A549 (cell line): Measurements from ENCODE around the gene YTHDC2. TPM values are rescaled to one million over a fixed set of nuclear protein-coding genes. Genes with fewer than 3 reads are reported as not detected.

ENCODE experiments used
- ATAC-seq, 2 experiments: fragments of 200-7000 bp in 1 of 2; fragments of >200 bp in 1 of 2; cut with Nextera tagmentation in 1 of 2; cut with Tn5 transposase in 1 of 2; 3 replicates each; pipeline versions ENCODE4 v1.8.0 to v1.9.1; 2018 to 2020; ENCODE audit warnings: mild to moderate bottlenecking in 1 of 2, moderate library complexity in 1 of 2
- CTCF ChIA-PET: fragments of 300-600 bp; sonication (Branson Sonifier 250); formaldehyde crosslinking; extraction: SDS; loops from one replicate; lab custom pipeline; 2021; ENCODE audit warnings: antibody characterized with exemption, inconsistent platforms; lab: Yijun Ruan, JAX
- POLR2A ChIA-PET: fragments of 350-600 bp; formaldehyde crosslinking; extraction: SDS; loops from one replicate; lab custom pipeline; 2021; ENCODE audit warnings: antibody characterized with exemption, inconsistent platforms; lab: Yijun Ruan, JAX
- DNase-seq, 2 experiments: peaks; one replicate each; pipeline versions ENCODE4 v3.0.0 to v3.0.0-alpha.2; 2011 to 2016; ENCODE audit warnings: low read depth in 1 of 2, low spot score in 1 of 2
- FAIRE-seq: peaks from 2 replicates; lab custom pipeline; 2011; peaks lifted over from hg19 to GRCh38; lab: Jason Lieb, UNC
- H3K27ac ChIP-seq, 2 experiments: fragments of >200 bp; sonication (Bioruptor Twin); formaldehyde crosslinking; 3 replicates each; pipeline ENCODE4 v1.5.1; 2016 to 2017
- H3K4me1 ChIP-seq: fragments of >200 bp; sonication (Bioruptor Twin); formaldehyde crosslinking; 3 replicates; pipeline ENCODE4 v1.6.1; 2016
- H3K4me2 ChIP-seq: fragments of >200 bp; sonication (Bioruptor Twin); formaldehyde crosslinking; 3 replicates; pipeline ENCODE4 v1.6.1; 2016
- H3K4me3 ChIP-seq: fragments of >200 bp; sonication (Bioruptor Twin); formaldehyde crosslinking; 3 replicates; pipeline ENCODE4 v1.5.1; 2016
- H3K9me3 ChIP-seq: fragments of >200 bp; sonication (Bioruptor Twin); formaldehyde crosslinking; 3 replicates; pipeline ENCODE4 v1.6.1; 2016
- ATOH8 ChIP-seq: fragments of 250-450 bp; sonication (Bioruptor Pico); IDR thresholded peaks from 2 replicates; pipeline ENCODE4 v1.5.0; 2020; ENCODE audit warnings: low read depth, mild to moderate bottlenecking, moderate library complexity
- CBX2 ChIP-seq: fragments of 200-600 bp; sonication (generic); IDR thresholded peaks from 2 replicates; pipeline ENCODE4 v1.6.1; 2016; ENCODE audit warnings: low read depth, mild to moderate bottlenecking, borderline replicate concordance
- CBX8 ChIP-seq: fragments of 200-600 bp; sonication (generic); IDR thresholded peaks from 2 replicates; pipeline ENCODE4 v1.6.1; 2016
- CHD4 ChIP-seq: fragments of 200-600 bp; sonication (generic); IDR thresholded peaks from 2 replicates; pipeline ENCODE4 v1.6.1; 2016; ENCODE audit warnings: antibody characterized with exemption, mild to moderate bottlenecking, borderline replicate concordance
- CTCF ChIP-seq: fragments of >200 bp; sonication (Bioruptor Twin); formaldehyde crosslinking; IDR thresholded peaks from 3 replicates; pipeline ENCODE4 v1.5.1; 2016
- ELK1 ChIP-seq: fragments of 150-350 bp; IDR thresholded peaks from 2 replicates; pipeline ENCODE4 v1.6.1; 2014; ENCODE audit warnings: low read depth, mild to moderate bottlenecking, low read length
- ESRRA ChIP-seq: fragments of 150-350 bp; IDR thresholded peaks from 2 replicates; pipeline ENCODE4 v1.6.1; 2014; ENCODE audit warnings: mild to moderate bottlenecking, low read length, borderline replicate concordance
- FOSL2 ChIP-seq, 2 experiments: fragments of 450-650 bp in 1 of 2; fragments of >200 bp in 1 of 2; sonication (Bioruptor Twin) in 1 of 2; formaldehyde crosslinking; IDR thresholded peaks; 2 replicates each; pipeline versions ENCODE4 v1.5.0 to v1.6.1; 2016 to 2020; ENCODE audit warnings: mild to moderate bottlenecking in 1 of 2, moderate library complexity in 1 of 2
- GATA3 ChIP-seq: IDR thresholded peaks from 2 replicates; pipeline ENCODE4 v1.6.1; 2012; ENCODE audit warnings: borderline replicate concordance
- HDAC2 ChIP-seq: fragments of 200-600 bp; sonication (generic); IDR thresholded peaks from 2 replicates; pipeline ENCODE4 v1.6.1; 2016
- HOXA7 ChIP-seq: fragments of 250-450 bp; sonication (Bioruptor Pico); IDR thresholded peaks from 2 replicates; pipeline ENCODE4 v1.5.0; 2020; ENCODE audit warnings: mild to moderate bottlenecking, moderate library complexity
- HOXB5 ChIP-seq: fragments of 250-450 bp; sonication (Bioruptor Pico); IDR thresholded peaks from 2 replicates; pipeline ENCODE4 v1.5.0; 2020; ENCODE audit warnings: mild to moderate bottlenecking, moderate library complexity
- KDM1A ChIP-seq: fragments of 200-600 bp; sonication (generic); IDR thresholded peaks from 2 replicates; pipeline ENCODE4 v1.6.1; 2016; ENCODE audit warnings: low read depth, mild to moderate bottlenecking
- KDM5A ChIP-seq: fragments of 200-600 bp; sonication (generic); IDR thresholded peaks from 2 replicates; pipeline ENCODE4 v1.6.1; 2016; ENCODE audit warnings: antibody characterized with exemption, mild to moderate bottlenecking
- NFE2L2 ChIP-seq: fragments of 150-350 bp; conservative IDR thresholded peaks from 2 replicates; pipeline ENCODE4 v1.6.1; 2014; ENCODE audit warnings: low read length
- RFX5 ChIP-seq: fragments of 450-650 bp; IDR thresholded peaks from 2 replicates; pipeline ENCODE4 v1.7.1; 2014; ENCODE audit warnings: antibody characterized with exemption, mild to moderate bottlenecking, moderate library complexity
- RNF2 ChIP-seq: fragments of 200-600 bp; sonication (generic); IDR thresholded peaks from 2 replicates; pipeline ENCODE4 v1.6.1; 2016; ENCODE audit warnings: low read depth, mild to moderate bottlenecking, antibody characterized with exemption, moderate library complexity, borderline replicate concordance
- SREBF2 ChIP-seq: fragments of 450-650 bp; IDR thresholded peaks from 2 replicates; pipeline ENCODE4 v1.6.1; 2014; ENCODE audit warnings: mild to moderate bottlenecking, moderate library complexity
- USF2 ChIP-seq: fragments of 450-650 bp; IDR thresholded peaks from 2 replicates; pipeline ENCODE4 v1.6.1; 2014; ENCODE audit warnings: antibody characterized with exemption
- ZFP36 ChIP-seq: fragments of 450-650 bp; IDR thresholded peaks from 2 replicates; pipeline ENCODE4 v1.6.1; 2014; ENCODE audit warnings: borderline replicate concordance; ENCODE audit not compliant: partially characterized antibody
- ZSCAN20 ChIP-seq: fragments of 250-450 bp; sonication (Bioruptor Pico); IDR thresholded peaks from 2 replicates; pipeline ENCODE4 v1.8.0; 2022; ENCODE audit warnings: mild to moderate bottlenecking, moderate library complexity
- WGBS: methylation state at CpG from one replicate; pipeline ENCODE4 v1.1.6; 2017; ENCODE audit errors: missing lambda C conversion rate; 5-methylcytosine and 5-hydroxymethylcytosine counted together
- polyA plus RNA-seq, 4 experiments: library from polyadenylated mRNA; depleted of rRNA in 3 of 4; stranded (reverse); fragments of >200 nt; fragmentation: RNase III in 1 of 4; extraction: RNeasy Plus Mini Kit Qiagen cat#74134 plus additional on column Dnase treatment in 1 of 4; gene quantifications; 2 replicates in 3 of 4; 3 replicates in 1 of 4; pipeline ENCODE4 v1.2.3, GENCODE V29; 2011 to 2017

YTHDC2 gene
- polyA plus RNA-seq, 2 of the 4 experiments (the other 2 are of a cell fraction) = 16.4 to 19.0 TPM

- no peak overlapping the region for H3K27ac ChIP-seq
- H3K4me1 ChIP-seq = peaks cover 7% of the 10 kb centered on the region; the same call in 2 of the 3 replicates
- CTCF ChIA-PET = interaction anchor here (0.8 to 3.3 kb wide), 5 partner anchors 13 to 491 kb away, joined by 3 to 11 read pairs (median 3); no protein-coding TSS in a partner anchor
- TF ChIP-seq SREBF2 (no peak), ESRRA (no peak), CBX8 (0 out of 2 replicates have a peak, but pooled peaks have one; percentile 30), NFE2L2 (no peak), CHD4 (no peak), RNF2 (peak; percentile 47; the same call in 1 of the 2 replicates), ATOH8 (no peak), KDM1A (no peak), CBX2 (no peak), ELK1 (no peak), HOXB5 (no peak), HDAC2 (no peak), CTCF (no peak)
- POLR2A ChIA-PET = no interaction called here
- peaks cover 22% of the 10 kb centered on the region for H3K9me3 ChIP-seq
- peak; percentile 3 to 30 for DNase-seq
- FAIRE-seq = no peak
- peak overlapping the region; percentile 73 for H3K4me2 ChIP-seq
- peak overlapping the region; percentile 57 for H3K4me3 ChIP-seq
- WGBS = 10% methylated on average over 18 of the region's 18 CpGs
- ATAC-seq = peak; percentile 43 to 51
Observed at GRCh38 chr5:113487416-113487780, 26.1 kb upstream of the YTHDC2 start.

GRCh38 chr5:113487781-113488644, 25.5 kb upstream of the YTHDC2 start, which contains the start of gene MCC:
TSS of gene MCC (minus strand) at chr5:113488453.
- Histone ChIP-seq H3K4me2 (peak within 1 kb of the TSS; percentile 73), H3K4me3 (peak within 1 kb of the TSS; percentile 57), H3K9me3 (peaks cover 22% of the 10 kb centered on the region), H3K27ac (peak within 1 kb of the TSS in 1 of 2 experiments; percentile 66; a peak in 4 of 6 replicates), H3K4me1 (peaks cover 7% of the 10 kb centered on the region; the same call in 2 of the 3 replicates)
- POLR2A ChIA-PET = interaction anchor here (1.9 kb wide), 1 partner anchor 26 kb away, joined by 6 read pairs; the partner anchor contains the start of gene YTHDC2
- peak; percentile 87 to 91 for ATAC-seq
- DNase-seq = peak; percentile 70 to 71
- FAIRE-seq = no peak
- WGBS = under 1% methylated on average over 16 of the region's 86 CpGs
- CTCF ChIA-PET = interaction anchor here (0.7 to 3.3 kb wide), 7 partner anchors 14 to 492 kb away, joined by 3 to 11 read pairs (median 3); no protein-coding TSS in a partner anchor
- TF ChIP-seq GATA3 (no peak), CBX8 (0 out of 2 replicates have a peak, but pooled peaks have one; percentile 3)

GRCh38 chr5:113488645-113489184, 24.8 kb upstream of the YTHDC2 start:
- no peak for FAIRE-seq
- ATAC-seq = peak; percentile 60 to 62
- peak in 1 of 2 experiments; percentile 6 for DNase-seq
- WGBS = 8% methylated on average over 20 of the region's 20 CpGs
- Histone ChIP-seq H3K9me3 (peaks cover 22% of the 10 kb centered on the region), H3K4me1 (peaks cover 7% of the 10 kb centered on the region; the same call in 2 of the 3 replicates), H3K4me3 (peak overlapping the region; percentile 57), H3K27ac (peak overlapping the region in 1 of 2 experiments; percentile 66; a peak in 4 of 6 replicates), H3K4me2 (peak overlapping the region; percentile 73)
- CTCF ChIA-PET = interaction anchor here (0.7 to 3.3 kb wide), 6 partner anchors 16 to 492 kb away, joined by 3 to 11 read pairs (median 5); no protein-coding TSS in a partner anchor
- POLR2A ChIA-PET = interaction anchor here (1.9 kb wide), 1 partner anchor 25 kb away, joined by 6 read pairs; the partner anchor contains the start of gene YTHDC2
- no peak for TF ChIP-seq CHD4
- TF ChIP-seq KDM5A = no peak
- no peak for TF ChIP-seq USF2
- no peak for TF ChIP-seq FOSL2 (IDR thresholded peaks at IDR 0.05)
- TF ChIP-seq FOSL2 (CRISPR knock-in tag; IDR thresholded peaks at IDR 0.05) = no peak
- no peak for TF ChIP-seq HOXA7 (CRISPR knock-in tag)
- TF ChIP-seq RFX5 = no peak
- TF ChIP-seq CTCF = no peak
- no peak for TF ChIP-seq HOXB5
- TF ChIP-seq ZFP36 = no peak
- TF ChIP-seq ZSCAN20 (CRISPR knock-in tag) = no peak
